WERI-Rb-1 (cell line): ENCODE data around the gene HBP1.

Experiments
- DNase-seq: peaks from one replicate; pipeline ENCODE4 v3.0.0-alpha.2; 2020
- H3K27ac ChIP-seq: fragments of 250-450 bp; sonication (Bioruptor Pico); 2 replicates; pipeline ENCODE4 v1.5.1; 2020; ENCODE audit warnings: mild to moderate bottlenecking, moderate library complexity
- H3K27me3 ChIP-seq: fragments of 250-450 bp; sonication (Bioruptor Pico); 2 replicates; pipeline ENCODE4 v1.5.1; 2021; ENCODE audit warnings: mild to moderate bottlenecking, low read depth, moderate library complexity; ENCODE audit not compliant: insufficient read depth, severe bottlenecking
- H3K36me3 ChIP-seq: fragments of 250-450 bp; sonication (Bioruptor Pico); 2 replicates; pipeline ENCODE4 v1.5.1; 2020; ENCODE audit warnings: mild to moderate bottlenecking, moderate library complexity
- H3K4me3 ChIP-seq: 2 replicates; pipeline ENCODE4 v1.5.1; 2011; ENCODE audit warnings: low read depth, mild to moderate bottlenecking, control low read depth, low read length
- H3K9me3 ChIP-seq: fragments of 250-450 bp; sonication (Bioruptor Pico); 2 replicates; pipeline ENCODE4 v1.5.1; 2021; ENCODE audit warnings: mild to moderate bottlenecking, moderate library complexity; ENCODE audit not compliant: severe bottlenecking
- CTCF ChIP-seq: IDR thresholded peaks from 2 replicates; pipeline ENCODE4 v1.5.1; 2011; ENCODE audit warnings: low read depth, mild to moderate bottlenecking, control low read depth, inconsistent platforms, low read length

Gene HBP1

GRCh38 chr7:107167483-107168232, 1.1 kb upstream of the HBP1 start:
- Histone ChIP-seq H3K27ac (peak overlapping the region; percentile 64), H3K9me3 (no peaks in the 10 kb centered on the region), H3K27me3 (no peaks in the 10 kb centered on the region), H3K4me3 (peak overlapping the region; percentile 86), H3K36me3 (no peaks in the 10 kb centered on the region)
- DNase-seq = no peak
- 0 out of 2 replicates have a peak, but pooled peaks have one; percentile 24 for TF ChIP-seq CTCF

GRCh38 chr7:107169120-107170050, 582 bp downstream of the HBP1 start:
- Histone ChIP-seq H3K9me3 (no peaks in the 10 kb centered on the region), H3K4me3 (peak overlapping the region; percentile 57), H3K36me3 (no peaks in the 10 kb centered on the region), H3K27me3 (no peaks in the 10 kb centered on the region), H3K27ac (peak overlapping the region; percentile 90)
- 0 out of 2 replicates have a peak, but pooled peaks have one; percentile 4 for TF ChIP-seq CTCF
- DNase-seq = peak; percentile 95

GRCh38 chr7:107170051-107170915, 1.5 kb downstream of the HBP1 start:
- no peak for DNase-seq
- peak overlapping the region; percentile 57 for H3K4me3 ChIP-seq
- peak overlapping the region; percentile 90 for H3K27ac ChIP-seq
- H3K27me3 ChIP-seq = no peaks in the 10 kb centered on the region
- TF ChIP-seq CTCF = no peak
- H3K9me3 ChIP-seq = no peaks in the 10 kb centered on the region
- no peaks in the 10 kb centered on the region for H3K36me3 ChIP-seq

GRCh38 chr7:107171496-107171895, 2.7 kb downstream of the HBP1 start:
- no peaks in the 10 kb centered on the region for H3K9me3 ChIP-seq
- no peaks in the 10 kb centered on the region for H3K27me3 ChIP-seq
- no peak overlapping the region for H3K27ac ChIP-seq
- no peak for DNase-seq
- H3K36me3 ChIP-seq = no peaks in the 10 kb centered on the region
- TF ChIP-seq CTCF = no peak
- no peak overlapping the region for H3K4me3 ChIP-seq

- no peak for TF ChIP-seq CTCF
- no peaks in the 10 kb centered on the region for H3K36me3 ChIP-seq
- H3K27ac ChIP-seq = no peak overlapping the region
- no peaks in the 10 kb centered on the region for H3K9me3 ChIP-seq
- no peaks in the 10 kb centered on the region for H3K27me3 ChIP-seq
- no peak for DNase-seq
- no peak overlapping the region for H3K4me3 ChIP-seq
Measured at GRCh38 chr7:107172276-107173032, 3.7 kb downstream of the HBP1 start.
